ENCODE results near the gene PI4KB.

GRCh38 chr1:151277249-151277648 is 50.0 kb downstream of the PI4KB start:
- TF ChIP-seq POLR2A (IDR thresholded peaks at IDR 0.05) (no peak), CTCF (IDR thresholded peaks at IDR 0.05) (no peak)

All from breast epithelium (tissue), 3 donors.